Posterior vena cava (tissue), 2 donors: ENCODE measurements around the gene RHO. TPM values are rescaled to one million over a fixed set of nuclear protein-coding genes. Genes with fewer than 3 reads are reported as not detected.
"Not testable (repeated sequence)": the region's sequence is repeated elsewhere in the genome, so short reads cannot be mapped to it uniquely, and the experiment has no call there.

ENCODE experiments used
- DNase-seq: peaks from one replicate; pipeline ENCODE4 v3.0.0-alpha.2; 2020; ENCODE audit warnings: low spot score
- intact Hi-C, 2 donors: fragments of 100-400 bp; cut with DNase I; formaldehyde crosslinking; loops; one replicate each; pipeline versions ENCODE4 v1.14.1 to v1.14.2; 2022 to 2023
- total RNA-seq, 2 donors: library from RNA; stranded (reverse); fragmentation: NEBNext Ultra II Directional; extraction: Animal tissue kit (Norgen Biotek cat#: 25700); gene quantifications; one replicate each; pipeline ENCODE4 v1.2.1, GENCODE V29; 2021
- donor health status: DM: yes; HTN: yes; CAD: no.
- donor health status: DM: yes; HTN: yes; CAD: no.

The RHO gene
- total RNA-seq, 2 donors from 2014 or later: not detected

DNA sequence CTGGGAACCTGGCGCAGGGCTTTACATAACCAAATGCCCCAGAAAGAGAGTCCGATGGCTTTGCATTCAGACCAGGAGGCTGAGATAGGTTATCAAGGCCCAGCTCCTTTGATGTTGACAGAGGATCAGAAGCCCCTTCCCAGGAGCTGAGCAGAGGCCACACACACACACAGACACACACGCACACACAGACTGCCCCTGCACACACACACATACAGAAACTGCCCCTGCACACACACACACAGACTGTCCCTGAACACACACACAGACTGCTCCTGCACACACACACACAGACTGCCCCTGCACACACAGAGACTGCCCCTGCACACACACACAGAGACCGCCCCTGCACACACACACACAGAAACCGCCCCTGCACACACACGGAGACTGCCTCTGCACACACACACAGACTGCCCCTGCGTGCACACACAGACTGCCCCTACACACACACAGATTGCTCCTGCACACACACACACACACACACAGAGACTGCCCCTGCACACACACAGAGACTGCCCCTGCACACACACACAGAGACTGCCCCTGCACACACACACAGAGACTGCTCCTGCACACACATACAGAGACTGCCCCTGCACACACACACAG, 12.5 kb upstream of the RHO start:
- DNase-seq: not testable (repeated sequence)

DNA sequence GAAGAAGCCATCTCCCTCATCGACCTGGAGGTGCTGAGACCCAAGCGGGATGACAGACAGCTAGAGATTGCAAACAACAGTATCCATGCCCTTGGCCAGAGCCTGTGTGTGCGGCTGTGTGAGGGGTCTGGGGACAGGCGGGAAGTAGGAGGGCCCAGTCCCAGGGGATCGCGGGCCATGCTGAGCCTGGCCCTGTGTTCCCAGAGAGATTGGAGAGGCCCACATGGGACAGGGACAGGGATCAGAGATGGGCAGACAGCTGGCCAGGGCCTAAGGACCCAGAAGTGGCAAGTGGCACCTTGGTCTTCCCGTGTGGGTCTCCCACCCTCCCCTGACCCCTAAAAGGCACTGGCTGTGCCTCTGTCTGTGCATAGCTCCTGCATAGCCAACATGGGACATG, 10.9 kb upstream of the RHO start:
- intact Hi-C loops: no loop called here
- DNase-seq: no peak

More for the DNA sequence above, 12.5 kb upstream of the RHO start:
- intact Hi-C loops: not testable (repeated sequence)

DNA sequence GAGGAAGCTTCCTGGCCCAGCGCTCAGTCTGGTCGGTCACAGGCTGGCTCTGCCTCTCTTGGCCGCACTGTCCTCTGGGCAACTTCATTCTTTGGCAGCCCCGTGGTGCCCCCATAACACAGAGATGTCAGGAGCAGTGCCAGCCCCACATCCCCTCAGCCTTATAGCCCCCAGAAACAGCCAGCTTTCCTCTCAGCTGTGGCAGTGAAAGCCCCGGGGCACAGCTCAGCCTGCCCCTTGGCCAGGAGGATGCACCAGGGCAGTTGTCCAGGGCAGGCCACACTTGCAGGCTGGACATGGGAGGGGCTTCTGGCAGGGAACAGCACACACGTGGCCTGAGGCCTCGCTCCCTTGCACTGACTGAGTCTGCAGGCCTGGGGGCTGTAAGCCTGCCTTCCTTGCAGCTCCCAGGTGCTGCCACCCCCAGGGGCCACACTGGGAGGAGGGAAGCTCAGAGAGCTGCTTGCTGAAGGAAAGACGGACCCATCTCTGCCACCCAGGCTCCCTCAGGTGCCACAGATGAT, 10.3 kb upstream of the RHO start:
- intact Hi-C loops: no loop called here

DNA sequence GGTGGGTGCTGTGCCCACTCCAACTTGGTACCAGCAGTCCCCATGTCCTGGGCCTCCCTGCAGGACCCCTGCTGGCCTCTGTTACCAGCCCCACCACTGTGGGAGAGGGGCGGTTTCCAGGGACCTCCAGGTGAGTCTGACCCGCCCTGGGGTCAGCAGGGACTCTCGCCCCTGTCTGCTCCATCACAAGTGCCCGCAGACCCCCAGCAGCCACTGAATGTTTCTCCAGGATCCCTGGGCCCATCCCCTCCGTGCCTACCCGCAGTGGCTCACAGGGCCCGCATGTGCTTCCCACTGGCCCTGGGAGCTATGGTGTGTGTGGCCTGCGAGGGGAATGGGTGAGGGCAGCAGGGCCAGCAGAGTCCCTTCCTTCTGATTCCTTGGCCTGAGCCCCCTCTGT, 9.9 kb upstream of the RHO start:
- DNase-seq: no peak
- intact Hi-C loops: no loop called here

More for the DNA sequence above, 10.3 kb upstream of the RHO start:
- DNase-seq: no peak

DNA sequence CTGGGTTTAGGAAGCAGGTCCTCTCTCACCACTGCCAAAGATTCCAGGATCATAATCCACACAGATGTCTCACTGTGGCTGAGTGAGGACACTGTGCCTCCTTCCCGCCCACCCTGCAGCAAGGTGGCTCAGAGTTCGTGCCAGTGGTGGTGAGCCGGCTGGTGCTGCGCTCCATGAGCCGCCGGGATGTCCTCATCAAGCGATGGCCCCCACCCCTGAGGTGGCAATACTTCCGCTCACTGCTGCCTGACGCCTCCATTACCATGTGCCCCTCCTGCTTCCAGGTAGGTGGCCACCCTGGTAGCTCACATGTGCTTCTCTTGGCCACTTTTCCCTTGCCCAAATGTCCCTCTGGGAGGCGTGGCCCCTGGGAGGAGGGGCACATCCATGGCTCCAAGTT, 9.0 kb upstream of the RHO start:
- DNase-seq: no peak
- intact Hi-C loops: no loop called here

DNA sequence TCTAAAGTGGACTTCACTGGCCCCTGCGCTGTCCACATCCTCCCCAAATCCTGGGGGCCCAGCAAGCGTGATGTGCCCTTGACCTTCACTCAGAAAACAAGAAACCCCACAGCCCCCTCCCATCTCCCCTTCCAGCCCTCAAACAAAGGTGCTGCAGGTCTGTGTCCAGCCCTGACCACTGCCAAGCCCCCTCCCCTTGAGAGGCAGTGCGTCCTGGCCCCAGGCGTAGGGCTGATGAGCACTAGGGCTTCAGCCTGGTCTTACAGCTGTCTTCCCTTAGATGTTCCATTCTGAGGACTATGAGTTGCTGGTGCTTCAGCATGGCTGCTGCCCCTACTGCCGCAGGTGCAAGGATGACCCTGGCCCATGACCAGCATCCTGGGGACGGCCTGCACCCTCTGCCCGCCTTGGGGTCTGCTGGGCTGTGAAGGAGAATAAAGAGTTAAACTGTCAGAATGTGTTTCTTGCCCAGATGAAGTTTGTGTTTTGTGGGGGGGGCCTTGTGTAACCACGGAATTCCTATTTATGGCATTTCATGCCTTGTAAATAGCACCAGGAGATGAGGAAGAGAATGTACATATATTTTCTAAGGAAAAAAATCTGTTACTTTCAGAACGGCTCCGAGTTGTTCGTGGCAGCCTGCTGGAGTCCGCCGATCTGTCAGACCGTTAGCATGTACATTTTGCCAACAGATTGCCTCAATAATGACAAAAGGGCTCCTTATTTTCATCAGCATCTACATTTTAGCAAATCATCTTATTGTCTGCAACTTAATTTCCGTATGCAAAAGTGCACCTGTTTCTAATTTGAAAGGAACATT, 8.3 kb upstream of the RHO start:
- intact Hi-C loops: no loop called here

DNA sequence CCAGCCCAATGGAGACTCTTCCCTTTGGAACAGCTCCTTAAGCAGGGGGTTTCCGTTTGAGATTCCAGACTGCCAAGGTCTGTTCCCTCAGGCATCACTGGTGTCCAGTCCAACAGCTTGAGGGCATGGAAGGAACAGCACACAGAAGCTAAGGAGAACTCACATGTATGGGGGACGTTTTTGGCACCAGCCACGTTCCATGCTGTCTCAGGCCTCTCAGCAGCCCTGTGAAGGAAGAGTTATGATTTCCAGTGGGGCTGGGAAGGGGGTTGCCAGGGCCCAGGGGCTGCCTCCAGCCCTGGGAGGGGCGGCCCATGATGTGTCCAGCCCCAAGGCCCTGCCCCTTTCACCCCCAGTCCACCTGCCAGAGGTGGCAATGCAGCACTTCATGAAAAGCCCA, 7.5 kb upstream of the RHO start:
- intact Hi-C loops: no loop called here
- DNase-seq: no peak

More for the DNA sequence above, 8.3 kb upstream of the RHO start:
- DNase-seq: no peak

DNA sequence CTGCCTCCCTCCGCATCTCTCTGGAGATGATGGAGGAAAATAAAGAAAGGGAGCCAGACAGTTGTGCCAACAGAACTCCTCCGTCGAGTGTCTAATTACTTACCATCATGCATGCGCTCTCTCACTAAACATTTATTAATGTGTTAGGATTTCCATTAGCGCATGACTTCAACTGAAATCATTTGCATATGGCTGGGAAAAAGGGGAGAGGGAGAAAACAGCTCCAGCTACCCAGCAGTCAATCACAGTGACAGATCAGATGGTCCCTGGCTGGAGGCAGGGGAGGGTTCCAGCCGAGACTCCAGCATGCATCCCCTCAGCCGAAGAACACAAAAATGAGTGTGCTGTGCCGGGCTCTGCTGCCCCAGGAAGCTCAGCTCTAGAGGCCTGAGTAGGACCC, 6.8 kb upstream of the RHO start:
- intact Hi-C loops: no loop called here

DNA sequence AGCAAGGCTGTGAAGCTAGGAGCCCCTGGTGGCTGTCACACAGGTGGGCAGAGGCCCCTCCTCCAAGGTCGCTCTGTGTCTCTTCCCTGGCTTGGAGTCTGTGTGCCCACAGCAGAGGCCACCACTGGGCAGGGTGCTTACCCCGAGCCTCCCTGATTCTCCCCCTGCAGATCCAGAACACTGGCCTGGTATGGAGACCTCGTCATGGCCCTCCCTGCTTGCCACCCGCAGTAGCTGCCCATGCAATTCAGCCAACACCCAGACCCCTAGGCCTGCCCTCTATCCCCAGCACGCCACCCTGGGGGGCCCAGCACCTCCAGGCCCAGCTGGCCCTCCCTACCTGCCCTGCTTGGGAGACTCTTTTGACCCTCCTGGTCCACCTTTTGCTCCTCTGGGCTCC, 5.5 kb upstream of the RHO start:
- intact Hi-C loops: no loop called here
- no peak for DNase-seq

More for the DNA sequence above, 6.8 kb upstream of the RHO start:
- DNase-seq: no peak

DNA sequence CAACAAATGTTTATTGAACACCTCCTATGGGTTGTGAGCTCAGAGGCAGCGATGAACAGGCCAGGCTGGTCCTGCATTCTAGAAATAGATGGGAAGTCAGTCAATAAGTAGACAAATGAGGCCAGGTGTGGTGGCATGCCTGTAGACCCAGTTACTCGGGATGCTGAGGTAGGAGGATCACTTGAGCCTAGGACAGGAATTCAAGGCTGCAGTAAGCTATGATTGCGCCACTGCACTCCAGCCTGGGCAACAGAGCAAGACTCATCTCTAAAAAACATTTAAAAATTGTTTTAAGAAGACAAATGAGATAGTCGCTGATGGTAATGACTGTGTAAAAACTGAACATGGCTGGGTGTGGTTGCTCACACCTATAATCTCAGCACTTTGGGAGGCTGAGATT, 4.4 kb upstream of the RHO start:
- intact Hi-C loops: no loop called here
- DNase-seq: no peak

DNA sequence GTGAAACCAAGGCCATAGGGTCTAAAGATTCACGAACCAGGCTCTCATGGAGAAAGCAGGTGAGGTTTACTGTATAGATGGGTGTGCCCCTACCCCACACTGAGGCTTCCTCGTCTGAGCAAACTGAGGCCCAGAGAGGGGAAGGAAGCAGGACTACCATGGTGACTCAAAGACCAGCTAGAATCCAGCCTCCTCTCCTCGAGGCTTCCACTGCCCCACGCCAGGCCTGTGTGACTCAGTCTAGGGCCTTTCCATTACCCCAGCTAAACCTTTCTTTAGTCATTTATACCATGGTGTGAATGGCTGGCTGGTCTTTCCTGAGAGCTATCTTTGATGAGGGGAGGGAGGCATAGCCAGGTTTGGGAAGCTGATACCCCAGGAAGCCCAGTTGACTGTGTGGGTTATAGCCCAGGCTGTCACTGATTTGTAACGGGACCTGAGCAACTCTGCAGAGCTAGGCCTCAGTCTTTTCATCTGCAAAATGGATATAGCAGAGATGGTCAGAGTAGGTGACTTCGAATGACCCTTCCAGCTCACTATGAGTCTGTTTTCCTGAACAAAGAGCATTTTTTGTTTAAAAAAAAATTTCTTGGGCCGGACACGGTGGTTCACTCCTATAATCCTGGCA, 3.0 kb upstream of the RHO start:
- no peak for DNase-seq
- intact Hi-C loops: no loop called here

DNA sequence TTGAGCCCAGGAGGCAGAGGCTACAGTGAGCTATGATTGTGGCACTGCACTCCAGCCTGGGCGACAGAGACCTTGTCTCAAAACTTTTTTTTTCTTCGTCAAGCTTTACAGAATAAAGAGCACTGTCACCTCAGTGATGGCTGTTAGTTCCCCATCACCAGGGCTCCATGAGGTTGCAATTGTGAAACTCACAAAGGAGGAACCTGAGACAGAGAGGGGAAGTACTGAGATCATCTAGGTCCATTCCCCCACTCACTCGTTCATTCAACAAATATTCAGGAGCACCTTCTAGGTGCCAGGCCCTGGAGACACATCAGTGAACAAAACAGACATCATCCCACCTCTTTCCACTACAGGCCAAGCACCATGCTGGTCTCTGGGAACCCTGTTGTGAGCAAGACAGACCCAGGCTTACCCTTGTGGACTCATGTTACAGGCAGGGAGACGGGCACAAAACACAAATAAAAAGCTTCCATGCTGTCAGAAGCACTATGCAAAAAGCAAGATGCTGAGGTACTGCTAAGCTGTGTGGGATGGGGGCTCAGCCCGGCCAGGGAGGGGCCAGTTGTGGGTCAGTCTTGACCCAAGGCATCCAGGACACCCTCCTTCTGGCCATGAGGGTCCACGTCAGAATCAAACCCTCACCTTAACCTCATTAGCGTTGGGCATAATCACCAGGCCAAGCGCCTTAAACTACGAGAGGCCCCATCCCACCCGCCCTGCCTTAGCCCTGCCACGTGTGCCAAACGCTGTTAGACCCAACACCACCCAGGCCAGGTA, 2.1 kb upstream of the RHO start:
- intact Hi-C loops: no loop called here
- DNase-seq: no peak

DNA sequence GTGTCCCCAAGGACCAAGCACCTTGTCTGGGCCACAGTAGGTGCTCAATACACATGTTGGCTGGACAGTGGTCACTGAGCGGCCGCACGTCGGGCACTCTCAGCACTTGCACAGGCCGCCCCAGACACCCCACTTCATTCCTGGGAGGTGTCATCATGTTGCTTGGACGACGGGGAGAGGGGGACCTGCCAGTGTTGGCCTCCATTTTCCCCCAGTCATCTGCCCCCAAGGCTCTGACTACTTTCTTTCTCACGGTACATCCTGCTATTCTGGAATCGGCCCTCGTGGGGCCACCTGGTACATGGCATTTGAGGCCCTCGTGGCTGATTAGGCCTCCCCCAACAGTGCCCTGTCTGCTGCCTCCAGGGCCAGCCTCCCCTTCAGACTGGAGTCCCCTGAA, 1.2 kb upstream of the RHO start:
- DNase-seq: no peak
- intact Hi-C loops: no loop called here

DNA sequence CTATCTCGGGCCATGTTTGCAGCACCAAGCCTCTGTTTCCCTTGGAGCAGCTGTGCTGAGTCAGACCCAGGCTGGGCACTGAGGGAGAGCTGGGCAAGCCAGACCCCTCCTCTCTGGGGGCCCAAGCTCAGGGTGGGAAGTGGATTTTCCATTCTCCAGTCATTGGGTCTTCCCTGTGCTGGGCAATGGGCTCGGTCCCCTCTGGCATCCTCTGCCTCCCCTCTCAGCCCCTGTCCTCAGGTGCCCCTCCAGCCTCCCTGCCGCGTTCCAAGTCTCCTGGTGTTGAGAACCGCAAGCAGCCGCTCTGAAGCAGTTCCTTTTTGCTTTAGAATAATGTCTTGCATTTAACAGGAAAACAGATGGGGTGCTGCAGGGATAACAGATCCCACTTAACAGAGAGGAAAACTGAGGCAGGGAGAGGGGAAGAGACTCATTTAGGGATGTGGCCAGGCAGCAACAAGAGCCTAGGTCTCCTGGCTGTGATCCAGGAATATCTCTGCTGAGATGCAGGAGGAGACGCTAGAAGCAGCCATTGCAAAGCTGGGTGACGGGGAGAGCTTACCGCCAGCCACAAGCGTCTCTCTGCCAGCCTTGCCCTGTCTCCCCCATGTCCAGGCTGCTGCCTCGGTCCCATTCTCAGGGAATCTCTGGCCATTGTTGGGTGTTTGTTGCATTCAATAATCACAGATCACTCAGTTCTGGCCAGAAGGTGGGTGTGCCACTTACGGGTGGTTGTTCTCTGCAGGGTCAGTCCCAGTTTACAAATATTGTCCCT, 1.2 kb downstream of the RHO start:
- no peak for DNase-seq
- intact Hi-C loops: no loop called here

DNA sequence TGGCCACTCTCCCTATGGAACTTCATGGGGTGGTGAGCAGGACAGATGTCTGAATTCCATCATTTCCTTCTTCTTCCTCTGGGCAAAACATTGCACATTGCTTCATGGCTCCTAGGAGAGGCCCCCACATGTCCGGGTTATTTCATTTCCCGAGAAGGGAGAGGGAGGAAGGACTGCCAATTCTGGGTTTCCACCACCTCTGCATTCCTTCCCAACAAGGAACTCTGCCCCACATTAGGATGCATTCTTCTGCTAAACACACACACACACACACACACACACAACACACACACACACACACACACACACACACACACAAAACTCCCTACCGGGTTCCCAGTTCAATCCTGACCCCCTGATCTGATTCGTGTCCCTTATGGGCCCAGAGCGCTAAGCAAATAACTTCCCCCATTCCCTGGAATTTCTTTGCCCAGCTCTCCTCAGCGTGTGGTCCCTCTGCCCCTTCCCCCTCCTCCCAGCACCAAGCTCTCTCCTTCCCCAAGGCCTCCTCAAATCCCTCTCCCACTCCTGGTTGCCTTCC, 1.9 kb downstream of the RHO start:
- DNase-seq: no peak
- intact Hi-C loops: no loop called here

DNA sequence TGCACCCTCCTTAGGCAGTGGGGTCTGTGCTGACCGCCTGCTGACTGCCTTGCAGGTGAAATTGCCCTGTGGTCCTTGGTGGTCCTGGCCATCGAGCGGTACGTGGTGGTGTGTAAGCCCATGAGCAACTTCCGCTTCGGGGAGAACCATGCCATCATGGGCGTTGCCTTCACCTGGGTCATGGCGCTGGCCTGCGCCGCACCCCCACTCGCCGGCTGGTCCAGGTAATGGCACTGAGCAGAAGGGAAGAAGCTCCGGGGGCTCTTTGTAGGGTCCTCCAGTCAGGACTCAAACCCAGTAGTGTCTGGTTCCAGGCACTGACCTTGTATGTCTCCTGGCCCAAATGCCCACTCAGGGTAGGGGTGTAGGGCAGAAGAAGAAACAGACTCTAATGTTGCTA, 2.4 kb downstream of the RHO start:
- no peak for DNase-seq
- intact Hi-C loops: no loop called here

DNA sequence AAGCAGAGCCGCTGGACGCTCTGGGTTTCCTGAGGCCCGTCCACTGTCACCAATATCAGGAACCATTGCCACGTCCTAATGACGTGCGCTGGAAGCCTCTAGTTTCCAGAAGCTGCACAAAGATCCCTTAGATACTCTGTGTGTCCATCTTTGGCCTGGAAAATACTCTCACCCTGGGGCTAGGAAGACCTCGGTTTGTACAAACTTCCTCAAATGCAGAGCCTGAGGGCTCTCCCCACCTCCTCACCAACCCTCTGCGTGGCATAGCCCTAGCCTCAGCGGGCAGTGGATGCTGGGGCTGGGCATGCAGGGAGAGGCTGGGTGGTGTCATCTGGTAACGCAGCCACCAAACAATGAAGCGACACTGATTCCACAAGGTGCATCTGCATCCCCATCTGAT, 3.3 kb downstream of the RHO start:
- DNase-seq: no peak
- intact Hi-C loops: no loop called here

DNA sequence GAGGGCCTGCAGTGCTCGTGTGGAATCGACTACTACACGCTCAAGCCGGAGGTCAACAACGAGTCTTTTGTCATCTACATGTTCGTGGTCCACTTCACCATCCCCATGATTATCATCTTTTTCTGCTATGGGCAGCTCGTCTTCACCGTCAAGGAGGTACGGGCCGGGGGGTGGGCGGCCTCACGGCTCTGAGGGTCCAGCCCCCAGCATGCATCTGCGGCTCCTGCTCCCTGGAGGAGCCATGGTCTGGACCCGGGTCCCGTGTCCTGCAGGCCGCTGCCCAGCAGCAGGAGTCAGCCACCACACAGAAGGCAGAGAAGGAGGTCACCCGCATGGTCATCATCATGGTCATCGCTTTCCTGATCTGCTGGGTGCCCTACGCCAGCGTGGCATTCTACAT, 3.8 kb downstream of the RHO start:
- DNase-seq: no peak
- intact Hi-C loops: no loop called here

DNA sequence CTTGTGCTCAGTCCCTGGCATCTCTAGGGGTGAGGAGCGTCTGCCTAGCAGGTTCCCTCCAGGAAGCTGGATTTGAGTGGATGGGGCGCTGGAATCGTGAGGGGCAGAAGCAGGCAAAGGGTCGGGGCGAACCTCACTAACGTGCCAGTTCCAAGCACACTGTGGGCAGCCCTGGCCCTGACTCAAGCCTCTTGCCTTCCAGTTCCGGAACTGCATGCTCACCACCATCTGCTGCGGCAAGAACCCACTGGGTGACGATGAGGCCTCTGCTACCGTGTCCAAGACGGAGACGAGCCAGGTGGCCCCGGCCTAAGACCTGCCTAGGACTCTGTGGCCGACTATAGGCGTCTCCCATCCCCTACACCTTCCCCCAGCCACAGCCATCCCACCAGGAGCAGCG, 5.0 kb downstream of the RHO start:
- intact Hi-C loops: no loop called here
- DNase-seq: no peak
